ENCODE data around the gene MS4A14. TPM values are rescaled to one million over a fixed set of nuclear protein-coding genes. Genes with fewer than 3 reads are reported as not detected.
"Not testable (repeated sequence)": the region's sequence is repeated elsewhere in the genome, so short reads cannot be mapped to it uniquely, and the experiment has no call there.

Gene MS4A14
- total and polyA plus RNA-seq, 2 experiments from 2014 or later = not detected

- H3K9me3 ChIP-seq (ENCODE audit: low read depth) = no peaks in the 10 kb centered on the region
- H3K9ac ChIP-seq = no peak overlapping the region
- H3K4me1 ChIP-seq (ENCODE audit: insufficient read depth) = no peaks in the 10 kb centered on the region
- no peak overlapping the region for H3K4me3 ChIP-seq
- H3K36me3 ChIP-seq (ENCODE audit: low read depth) = no peaks in the 10 kb centered on the region
- H4K20me1 ChIP-seq (ENCODE audit: insufficient read depth) = no peaks in the 10 kb centered on the region
- TF ChIP-seq EZH2 (IDR thresholded peaks at IDR 0.05; ENCODE audit: insufficient read depth, poor library complexity, severe bottlenecking) = no peak
- no peak for TF ChIP-seq EZH2phosphoT487 (IDR thresholded peaks at IDR 0.05; ENCODE audit: insufficient read depth, low read depth)
- WGBS, 2 experiments (ENCODE audit: low coverage in 1 of 2, low lambda C conversion rate in 2 of 2, missing lambda C conversion rate in 2 of 2) = 11 to 24% methylated on average over 4 of the region's 4 CpGs
- no peak overlapping the region for H3K27ac ChIP-seq
- no peak for DNase-seq
- H3K79me2 ChIP-seq (ENCODE audit: insufficient read depth) = no peaks in the 10 kb centered on the region
- in situ Hi-C loops (cut with MboI) = no loop called here
- H3K27me3 ChIP-seq (replicated peaks; ENCODE audit: insufficient read depth) = no peaks in the 10 kb centered on the region
- no peak overlapping the region for H3K4me2 ChIP-seq (ENCODE audit: unreplicated experiment)
- no peak overlapping the region for H2AFZ ChIP-seq
- no peaks in the 10 kb centered on the region for H3K9me2 ChIP-seq (ENCODE audit: insufficient read depth)
- no peaks in the 10 kb centered on the region for H3F3A ChIP-seq (ENCODE audit: insufficient read depth)
Measured at GRCh38 chr11:60433401-60433800, 37.1 kb downstream of the MS4A14 start.

- Histone ChIP-seq H3K9ac (no peak overlapping the region), H3K4me3 (no peak overlapping the region), H3K27ac (no peak overlapping the region), H3K79me2 (ENCODE audit: insufficient read depth) (no peaks in the 10 kb centered on the region), H3K4me2 (ENCODE audit: unreplicated experiment) (no peak overlapping the region), H3K36me3 (ENCODE audit: low read depth) (no peaks in the 10 kb centered on the region), H3K4me1 (ENCODE audit: insufficient read depth) (no peaks in the 10 kb centered on the region), H3K9me3 (ENCODE audit: low read depth) (no peaks in the 10 kb centered on the region), H3F3A (ENCODE audit: insufficient read depth) (no peaks in the 10 kb centered on the region), H2AFZ (no peak overlapping the region), H3K27me3 (replicated peaks; ENCODE audit: insufficient read depth) (no peaks in the 10 kb centered on the region), H4K20me1 (ENCODE audit: insufficient read depth) (no peaks in the 10 kb centered on the region), H3K9me2 (ENCODE audit: insufficient read depth) (no peaks in the 10 kb centered on the region)
- in situ Hi-C loops (cut with MboI) = no loop called here
- TF ChIP-seq EZH2phosphoT487 (IDR thresholded peaks at IDR 0.05; ENCODE audit: insufficient read depth, low read depth) (no peak), EZH2 (IDR thresholded peaks at IDR 0.05; ENCODE audit: insufficient read depth, poor library complexity, severe bottlenecking) (no peak)
- no peak for DNase-seq
Measured at GRCh38 chr11:60447070-60447469, 50.8 kb downstream of the MS4A14 start.

- Histone ChIP-seq H3K4me3 (no peak overlapping the region), H3K9me3 (ENCODE audit: low read depth) (no peaks in the 10 kb centered on the region), H3K9me2 (ENCODE audit: insufficient read depth) (no peaks in the 10 kb centered on the region), H3K36me3 (ENCODE audit: low read depth) (no peaks in the 10 kb centered on the region), H3F3A (ENCODE audit: insufficient read depth) (no peaks in the 10 kb centered on the region), H3K4me1 (ENCODE audit: insufficient read depth) (no peaks in the 10 kb centered on the region), H3K27me3 (replicated peaks; ENCODE audit: insufficient read depth) (no peaks in the 10 kb centered on the region), H3K27ac (no peak overlapping the region), H4K20me1 (ENCODE audit: insufficient read depth) (no peaks in the 10 kb centered on the region), H3K4me2 (ENCODE audit: unreplicated experiment) (no peak overlapping the region), H2AFZ (no peak overlapping the region), H3K9ac (no peak overlapping the region), H3K79me2 (ENCODE audit: insufficient read depth) (no peaks in the 10 kb centered on the region)
- DNase-seq = no peak
- in situ Hi-C loops (cut with MboI) = no loop called here
- TF ChIP-seq EZH2 (IDR thresholded peaks at IDR 0.05; ENCODE audit: insufficient read depth, poor library complexity, severe bottlenecking) = no peak
- no peak for TF ChIP-seq EZH2phosphoT487 (IDR thresholded peaks at IDR 0.05; ENCODE audit: insufficient read depth, low read depth)
Measured at GRCh38 chr11:60447846-60448245, 51.6 kb downstream of the MS4A14 start.

GRCh38 chr11:60451185-60451584, 54.9 kb downstream of the MS4A14 start:
- H3F3A ChIP-seq (ENCODE audit: insufficient read depth); in situ Hi-C loops (cut with MboI); DNase-seq; H3K4me1 ChIP-seq (ENCODE audit: insufficient read depth); H3K27ac ChIP-seq; H3K9me2 ChIP-seq (ENCODE audit: insufficient read depth); H3K4me2 ChIP-seq (ENCODE audit: unreplicated experiment); H3K36me3 ChIP-seq (ENCODE audit: low read depth); H3K79me2 ChIP-seq (ENCODE audit: insufficient read depth); H3K27me3 ChIP-seq (replicated peaks; ENCODE audit: insufficient read depth); H3K9ac ChIP-seq; H3K4me3 ChIP-seq; H3K9me3 ChIP-seq (ENCODE audit: low read depth); H4K20me1 ChIP-seq (ENCODE audit: insufficient read depth); H2AFZ ChIP-seq: not testable (repeated sequence)
- 75 to 80% methylated on average over 1 to 22 of the region's 32 CpGs for WGBS, 2 experiments (ENCODE audit: low coverage in 1 of 2, low lambda C conversion rate in 2 of 2, missing lambda C conversion rate in 2 of 2)

- no peak overlapping the region for H3K4me3 ChIP-seq
- H3K36me3 ChIP-seq (ENCODE audit: low read depth) = no peaks in the 10 kb centered on the region
- no peaks in the 10 kb centered on the region for H3K9me3 ChIP-seq (ENCODE audit: low read depth)
- H4K20me1 ChIP-seq (ENCODE audit: insufficient read depth) = no peaks in the 10 kb centered on the region
- no peak overlapping the region for H3K9ac ChIP-seq
- H3K79me2 ChIP-seq (ENCODE audit: insufficient read depth) = no peaks in the 10 kb centered on the region
- H3K4me2 ChIP-seq (ENCODE audit: unreplicated experiment) = no peak overlapping the region
- DNase-seq = no peak
- H3K27me3 ChIP-seq (replicated peaks; ENCODE audit: insufficient read depth) = no peaks in the 10 kb centered on the region
- H3K9me2 ChIP-seq (ENCODE audit: insufficient read depth) = no peaks in the 10 kb centered on the region
- in situ Hi-C loops (cut with MboI) = no loop called here
- TF ChIP-seq EZH2phosphoT487 (IDR thresholded peaks at IDR 0.05; ENCODE audit: insufficient read depth, low read depth) (no peak), EZH2 (IDR thresholded peaks at IDR 0.05; ENCODE audit: insufficient read depth, poor library complexity, severe bottlenecking) (no peak)
- H3K4me1 ChIP-seq (ENCODE audit: insufficient read depth) = no peaks in the 10 kb centered on the region
- H3F3A ChIP-seq (ENCODE audit: insufficient read depth) = no peaks in the 10 kb centered on the region
- H2AFZ ChIP-seq = no peak overlapping the region
- H3K27ac ChIP-seq = no peak overlapping the region
Measured at GRCh38 chr11:60454212-60454611, 58.0 kb downstream of the MS4A14 start.
